SHP77 treated with DMSO at 0.1 percent for 48 hours (cell line): ENCODE results near the gene GMNN.
A peak's percentile ranks its signal among the peaks of the same experiment; 100 is the strongest.
"Not testable (repeated sequence)": the region's sequence is repeated elsewhere in the genome, so short reads cannot be mapped to it uniquely, and the experiment has no call there.

Source experiments
- DNase-seq: peaks from one replicate; lab custom pipeline; 2025; lab: John Stamatoyannopoulos, UW

The GMNN gene

GRCh38 chr6:24774696-24775519, at the start of gene GMNN:
Gene GMNN (plus strand): TSS chr6:24774937. CDS start chr6:24777247, 2,310 bp downstream.
- peak; percentile 85 for DNase-seq

GRCh38 chr6:24730653-24731052, 44.1 kb upstream of the GMNN start:
- DNase-seq: not testable (repeated sequence)

- DNase-seq: not testable (repeated sequence)
These were observed 43.1 kb upstream of the GMNN start for GRCh38 chr6:24731456-24732134.

GRCh38 chr6:24734166-24734565, 40.6 kb upstream of the GMNN start:
- DNase-seq: no peak

- DNase-seq: not testable (repeated sequence)
These were observed 40.0 kb upstream of the GMNN start for GRCh38 chr6:24734710-24735109.

- no peak for DNase-seq
These were observed 36.0 kb upstream of the GMNN start for GRCh38 chr6:24738741-24739140.

- DNase-seq: no peak
These were observed 33.9 kb upstream of the GMNN start for GRCh38 chr6:24740861-24741260.

- no peak for DNase-seq
These were observed 32.5 kb upstream of the GMNN start for GRCh38 chr6:24742216-24742738.

- DNase-seq: no peak
These were observed 31.3 kb upstream of the GMNN start for GRCh38 chr6:24743265-24743943.

- no peak for DNase-seq
These were observed 30.8 kb upstream of the GMNN start for GRCh38 chr6:24743944-24744335.

- no peak for DNase-seq
These were observed 29.8 kb upstream of the GMNN start for GRCh38 chr6:24744911-24745310.

- DNase-seq: no peak
These were observed 25.4 kb upstream of the GMNN start for GRCh38 chr6:24749297-24749696.

- DNase-seq: not testable (repeated sequence)
These were observed 23.9 kb upstream of the GMNN start for GRCh38 chr6:24750878-24751277.

GRCh38 chr6:24752503-24752902, 22.2 kb upstream of the GMNN start:
- no peak for DNase-seq

GRCh38 chr6:24752917-24753492, 21.7 kb upstream of the GMNN start:
- no peak for DNase-seq

- DNase-seq: no peak
These were observed 21.2 kb upstream of the GMNN start for GRCh38 chr6:24753545-24753944.

- not testable (repeated sequence) for DNase-seq
These were observed 20.4 kb upstream of the GMNN start for GRCh38 chr6:24754378-24754777.

- DNase-seq: no peak
These were observed 19.5 kb upstream of the GMNN start for GRCh38 chr6:24755279-24755678.

- no peak for DNase-seq
These were observed 17.1 kb upstream of the GMNN start for GRCh38 chr6:24757611-24758010.

- DNase-seq: no peak
These were observed 15.0 kb upstream of the GMNN start for GRCh38 chr6:24759718-24760117.

- no peak for DNase-seq
These were observed 14.5 kb upstream of the GMNN start for GRCh38 chr6:24760210-24760609.

- DNase-seq: no peak
These were observed 13.4 kb upstream of the GMNN start for GRCh38 chr6:24761193-24761835.
